Measurements from ENCODE around the gene TMEM179.

The TMEM179 gene

DNA sequence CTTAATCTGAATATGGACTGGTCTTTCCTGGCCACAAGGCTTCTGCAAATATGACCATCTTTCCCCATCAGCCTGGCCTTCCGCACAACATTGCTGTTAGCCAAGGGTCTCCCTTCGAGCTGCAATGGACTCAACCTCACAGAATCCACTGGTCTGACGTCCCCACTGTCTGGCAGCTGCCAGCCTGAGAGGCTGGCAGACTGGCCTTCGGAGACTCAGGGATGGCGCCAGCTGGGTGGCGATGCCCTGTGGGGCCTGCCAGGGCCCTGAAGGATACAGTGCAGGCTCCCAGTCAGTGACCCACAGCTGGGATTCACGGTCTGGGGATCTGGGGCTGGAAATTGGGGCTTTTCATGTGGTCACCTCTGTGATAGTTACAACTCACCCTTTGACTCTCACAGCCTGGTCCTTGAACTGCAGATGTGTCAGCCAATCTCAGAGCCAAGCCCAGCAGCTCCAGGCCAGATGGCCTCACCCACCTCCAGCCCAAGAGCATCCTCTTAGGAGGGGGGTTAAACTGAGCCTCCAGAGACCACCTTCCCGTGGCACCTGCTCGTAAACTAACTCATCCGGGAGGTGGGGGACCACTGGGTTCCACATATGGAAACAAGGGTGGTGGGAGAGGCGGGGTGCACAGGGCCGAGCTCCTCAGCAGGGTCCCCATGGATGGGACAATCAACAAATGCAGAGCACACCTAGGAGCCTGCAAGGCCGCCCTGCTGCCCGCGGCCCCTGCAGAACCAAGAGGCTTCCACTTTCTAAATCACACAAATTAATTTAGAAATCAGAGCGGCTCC, 46.1 kb downstream of the TMEM179 start:
- no peaks in the 10 kb centered on the region for H3K79me2 ChIP-seq (ENCODE audit: insufficient read depth, low read length)
- peaks cover 17% of the 10 kb centered on the region for H4K20me1 ChIP-seq (ENCODE audit: insufficient read depth, low read length)
- no peak overlapping the region for H3K9ac ChIP-seq (ENCODE audit: low read depth, low read length)
- no peaks in the 10 kb centered on the region for H3K9me3 ChIP-seq (ENCODE audit: insufficient read depth, low read length, severe bottlenecking)
- TF ChIP-seq, protein P1, sequence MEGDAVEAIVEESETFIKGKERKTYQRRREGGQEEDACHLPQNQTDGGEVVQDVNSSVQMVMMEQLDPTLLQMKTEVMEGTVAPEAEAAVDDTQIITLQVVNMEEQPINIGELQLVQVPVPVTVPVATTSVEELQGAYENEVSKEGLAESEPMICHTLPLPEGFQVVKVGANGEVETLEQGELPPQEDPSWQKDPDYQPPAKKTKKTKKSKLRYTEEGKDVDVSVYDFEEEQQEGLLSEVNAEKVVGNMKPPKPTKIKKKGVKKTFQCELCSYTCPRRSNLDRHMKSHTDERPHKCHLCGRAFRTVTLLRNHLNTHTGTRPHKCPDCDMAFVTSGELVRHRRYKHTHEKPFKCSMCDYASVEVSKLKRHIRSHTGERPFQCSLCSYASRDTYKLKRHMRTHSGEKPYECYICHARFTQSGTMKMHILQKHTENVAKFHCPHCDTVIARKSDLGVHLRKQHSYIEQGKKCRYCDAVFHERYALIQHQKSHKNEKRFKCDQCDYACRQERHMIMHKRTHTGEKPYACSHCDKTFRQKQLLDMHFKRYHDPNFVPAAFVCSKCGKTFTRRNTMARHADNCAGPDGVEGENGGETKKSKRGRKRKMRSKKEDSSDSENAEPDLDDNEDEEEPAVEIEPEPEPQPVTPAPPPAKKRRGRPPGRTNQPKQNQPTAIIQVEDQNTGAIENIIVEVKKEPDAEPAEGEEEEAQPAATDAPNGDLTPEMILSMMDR (IDR thresholded peaks at IDR 0.05; ENCODE audit: borderline replicate concordance, extremely low read depth, low read length, poor library complexity, severe bottlenecking): no peak
- TF ChIP-seq EZH2 (IDR thresholded peaks at IDR 0.05; ENCODE audit: borderline replicate concordance, low read depth, low read length, severe bottlenecking): no peak
- H2AFZ ChIP-seq (ENCODE audit: low read depth, low read length): no peak overlapping the region
- H3K36me3 ChIP-seq (ENCODE audit: insufficient read depth, low read length): no peaks in the 10 kb centered on the region
- H3K4me3 ChIP-seq (ENCODE audit: low read depth in 1 of 2, low read length in 2 of 2): no peak overlapping the region
- no peak overlapping the region for H3K4me2 ChIP-seq (ENCODE audit: insufficient read depth, low read length)
- H3K4me1 ChIP-seq (ENCODE audit: insufficient read depth, low read length): no peaks in the 10 kb centered on the region
- peaks cover 12% of the 10 kb centered on the region for H3K27me3 ChIP-seq (ENCODE audit: insufficient read depth, low read length, poor library complexity)
- ATAC-seq (ENCODE audit: insufficient read depth, low read depth) (no peak), DNase-seq (no peak)
- no peak overlapping the region for H3K27ac ChIP-seq (ENCODE audit: low read length)

DNA sequence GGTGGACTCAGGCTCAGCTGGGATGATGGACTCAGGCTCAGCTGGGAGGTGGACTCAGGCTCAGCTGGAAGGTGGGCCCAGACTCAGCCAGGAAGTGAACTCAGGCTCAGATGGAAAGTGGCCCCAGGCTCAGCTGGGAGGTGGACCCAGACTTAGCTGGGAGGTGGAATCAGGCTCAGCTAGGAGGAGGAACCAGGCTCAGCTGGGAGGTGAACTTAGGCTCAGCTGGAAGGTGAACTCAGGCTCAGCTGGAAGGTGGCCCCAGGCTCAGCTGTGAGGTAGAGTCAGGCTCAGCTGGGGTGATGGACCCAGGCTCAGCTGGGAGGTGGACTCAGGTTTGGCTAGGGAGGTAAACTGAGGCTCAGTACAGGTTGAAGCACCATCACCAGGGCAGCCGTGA, 46.8 kb downstream of the TMEM179 start:
- Histone ChIP-seq H3K9me3 (ENCODE audit: insufficient read depth, low read length, severe bottlenecking) (no peaks in the 10 kb centered on the region), H2AFZ (ENCODE audit: low read depth, low read length) (no peak overlapping the region), H3K27ac (ENCODE audit: low read length) (no peak overlapping the region), H3K4me2 (ENCODE audit: insufficient read depth, low read length) (no peak overlapping the region), H3K79me2 (ENCODE audit: insufficient read depth, low read length) (no peaks in the 10 kb centered on the region), H3K4me3 (ENCODE audit: low read depth in 1 of 2, low read length in 2 of 2) (no peak overlapping the region), H3K36me3 (ENCODE audit: insufficient read depth, low read length) (no peaks in the 10 kb centered on the region), H3K27me3 (ENCODE audit: insufficient read depth, low read length, poor library complexity) (peaks cover 14% of the 10 kb centered on the region), H4K20me1 (ENCODE audit: insufficient read depth, low read length) (peaks cover 17% of the 10 kb centered on the region), H3K4me1 (ENCODE audit: insufficient read depth, low read length) (no peaks in the 10 kb centered on the region), H3K9ac (ENCODE audit: low read depth, low read length) (no peak overlapping the region)
- ATAC-seq (ENCODE audit: insufficient read depth, low read depth) (no peak), DNase-seq (no peak)
- TF ChIP-seq EZH2 (IDR thresholded peaks at IDR 0.05; ENCODE audit: borderline replicate concordance, low read depth, low read length, severe bottlenecking): no peak
- TF ChIP-seq, protein P1 (IDR thresholded peaks at IDR 0.05; ENCODE audit: borderline replicate concordance, extremely low read depth, low read length, poor library complexity, severe bottlenecking): no peak

DNA sequence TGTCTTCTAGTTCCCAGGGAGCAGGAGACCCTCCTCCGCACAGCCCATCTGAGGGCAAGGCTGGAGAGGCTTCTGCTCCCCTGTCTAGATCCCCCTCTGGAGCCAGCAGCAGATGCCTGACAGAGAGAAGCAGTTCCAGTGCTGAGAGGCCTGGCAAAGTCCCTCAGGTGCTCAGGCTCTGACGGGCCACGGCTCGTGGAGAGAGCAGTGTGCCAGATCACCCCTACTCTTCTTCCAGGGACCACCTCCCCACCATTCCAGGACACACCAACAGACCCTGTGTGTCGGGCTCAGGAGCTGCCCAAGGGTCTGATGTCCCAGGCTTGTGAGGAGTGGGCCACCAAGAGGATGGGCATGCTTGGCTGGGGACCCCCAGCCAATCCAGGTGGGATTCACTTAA, 47.5 kb downstream of the TMEM179 start:
- Histone ChIP-seq H3K4me2 (ENCODE audit: insufficient read depth, low read length) (no peak overlapping the region), H2AFZ (ENCODE audit: low read depth, low read length) (no peak overlapping the region), H4K20me1 (ENCODE audit: insufficient read depth, low read length) (peaks cover 17% of the 10 kb centered on the region), H3K79me2 (ENCODE audit: insufficient read depth, low read length) (no peaks in the 10 kb centered on the region), H3K4me1 (ENCODE audit: insufficient read depth, low read length) (no peaks in the 10 kb centered on the region), H3K9ac (ENCODE audit: low read depth, low read length) (no peak overlapping the region), H3K36me3 (ENCODE audit: insufficient read depth, low read length) (no peaks in the 10 kb centered on the region), H3K9me3 (ENCODE audit: insufficient read depth, low read length, severe bottlenecking) (no peaks in the 10 kb centered on the region), H3K27ac (ENCODE audit: low read length) (no peak overlapping the region), H3K27me3 (ENCODE audit: insufficient read depth, low read length, poor library complexity) (peaks cover 14% of the 10 kb centered on the region), H3K4me3 (ENCODE audit: low read depth in 1 of 2, low read length in 2 of 2) (no peak overlapping the region)
- no peak for TF ChIP-seq EZH2 (IDR thresholded peaks at IDR 0.05; ENCODE audit: borderline replicate concordance, low read depth, low read length, severe bottlenecking)
- TF ChIP-seq, protein P1 (IDR thresholded peaks at IDR 0.05; ENCODE audit: borderline replicate concordance, extremely low read depth, low read length, poor library complexity, severe bottlenecking): no peak
- ATAC-seq (ENCODE audit: insufficient read depth, low read depth) (no peak), DNase-seq (no peak)

All from DND-41 (cell line).